NCI-H82 (cell line): ENCODE data around the gene MIDN.
A peak's percentile ranks its signal among the peaks of the same experiment; 100 is the strongest.

Experiments
- DNase-seq: peaks from one replicate; lab custom pipeline; 2025; lab: John Stamatoyannopoulos, UW

The MIDN gene

DNA sequence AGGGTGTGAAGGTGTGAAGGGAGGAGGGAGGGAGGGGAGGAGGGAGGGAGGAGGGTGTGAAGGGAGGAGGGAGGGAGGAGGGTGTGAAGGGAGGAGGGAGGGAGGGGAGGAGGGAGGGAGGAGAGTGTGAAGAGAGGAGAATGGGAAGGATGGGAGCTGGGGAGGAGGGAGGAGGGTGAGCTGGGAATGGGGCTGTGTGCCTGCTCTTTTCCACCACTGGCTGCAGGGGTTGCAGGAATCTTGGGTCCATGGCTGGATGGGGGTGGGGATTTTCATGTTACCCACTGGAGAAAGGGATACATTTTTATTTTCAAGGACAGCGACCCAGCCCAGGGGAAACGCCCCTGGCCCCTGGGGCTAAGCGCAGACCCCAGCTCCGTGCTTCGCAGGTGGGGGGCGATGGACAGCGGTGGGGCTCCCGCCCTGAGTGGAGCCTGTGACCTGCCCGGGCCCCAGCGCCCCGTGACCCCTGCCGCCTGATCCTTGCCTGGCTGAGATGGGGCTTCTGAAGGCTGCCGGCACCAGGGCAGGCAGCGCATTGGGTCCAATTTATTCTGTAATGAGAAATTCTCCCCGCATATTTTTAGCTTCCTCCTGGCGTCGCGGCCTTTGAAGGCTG, 34.3 kb downstream of the MIDN start:
- peak; percentile 22 for DNase-seq

DNA sequence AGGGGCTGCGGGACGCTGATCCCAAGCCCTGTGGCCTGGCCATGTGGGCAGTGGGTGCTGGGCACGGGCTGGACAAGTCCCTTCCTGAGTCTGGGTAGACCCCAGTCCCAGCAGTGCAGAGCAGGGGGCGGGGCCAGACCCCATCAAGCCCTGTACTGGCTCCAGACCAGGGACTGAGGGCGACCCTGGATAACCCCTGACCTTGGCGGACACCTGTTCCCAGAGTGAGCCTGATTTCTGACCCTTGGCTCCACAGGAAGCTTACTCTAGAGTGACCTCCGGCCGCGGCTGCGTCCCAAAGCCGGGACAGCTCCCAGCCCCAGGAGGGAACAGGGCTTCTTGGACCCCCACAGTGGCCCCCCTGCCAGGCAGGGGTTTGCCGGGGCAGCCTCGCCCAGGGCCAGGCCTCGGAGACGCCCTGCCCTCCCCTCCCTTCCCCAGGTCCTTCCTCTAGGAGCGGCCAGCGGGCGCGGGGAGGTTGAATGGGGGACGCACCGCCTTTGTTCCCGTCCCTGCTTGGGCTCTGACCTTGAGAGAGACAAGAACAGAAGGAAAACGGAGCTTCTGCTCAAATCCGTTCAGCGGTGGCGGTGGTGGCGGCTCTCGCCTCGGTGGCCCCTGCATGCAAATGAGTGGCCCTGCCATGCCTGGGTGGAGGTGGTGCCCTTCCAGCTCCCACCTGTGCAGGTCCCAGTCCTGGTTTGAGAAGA, 35.0 kb downstream of the MIDN start:
- no peak for DNase-seq

DNA sequence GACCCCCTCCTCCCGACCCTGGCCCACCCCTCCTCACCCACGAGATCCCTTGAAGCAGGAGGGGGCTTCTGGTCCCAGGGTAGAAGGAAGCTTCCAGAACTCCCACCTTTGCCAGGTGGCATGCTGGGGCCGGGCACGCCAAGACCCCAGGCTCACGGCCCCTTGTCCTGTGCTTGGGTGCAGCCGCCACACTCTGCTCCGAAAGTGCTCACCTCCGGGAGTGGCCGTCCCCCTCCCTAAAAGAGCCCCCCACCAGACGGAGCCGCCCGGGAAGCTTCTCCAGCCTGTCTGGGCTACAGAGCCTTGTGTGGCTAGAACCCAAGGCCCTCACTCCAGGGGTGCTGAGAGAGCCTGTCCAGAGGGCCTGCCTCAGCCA, 35.5 kb downstream of the MIDN start:
- DNase-seq, result no peak

DNA sequence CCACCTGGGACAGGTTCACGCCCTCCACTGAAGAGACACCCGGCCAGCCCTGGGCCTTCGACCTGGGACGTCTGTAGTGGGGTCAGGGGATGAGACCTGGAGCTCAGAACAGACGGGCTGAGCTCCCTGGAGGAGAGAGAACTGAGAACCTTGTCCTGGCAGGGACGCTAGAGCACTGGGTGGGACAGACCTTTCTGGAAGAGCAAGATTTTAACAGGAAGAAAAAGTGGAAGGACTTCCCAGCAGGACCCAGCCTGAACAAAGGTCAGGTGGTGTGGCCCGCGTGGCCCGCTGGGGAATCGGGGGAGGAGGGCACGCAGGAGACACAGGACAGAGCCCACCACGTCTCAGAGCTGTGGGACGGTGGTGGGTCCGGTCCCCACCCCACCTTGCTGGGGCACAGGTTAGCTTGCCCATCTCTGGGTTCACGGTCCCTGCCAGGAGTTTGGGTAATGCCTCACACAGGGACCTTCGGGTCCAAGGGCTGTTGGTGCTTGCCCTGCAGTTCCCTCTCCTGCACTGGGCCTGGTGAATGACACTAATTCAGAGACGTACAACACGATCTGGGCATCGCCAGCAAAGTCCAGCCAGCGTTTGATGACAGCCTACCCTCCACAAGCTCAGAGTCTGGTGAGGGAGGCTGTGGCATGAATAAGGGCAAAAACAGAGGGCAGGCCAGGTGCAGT, 36.1 kb downstream of the MIDN start:
- DNase-seq, result no peak

DNA sequence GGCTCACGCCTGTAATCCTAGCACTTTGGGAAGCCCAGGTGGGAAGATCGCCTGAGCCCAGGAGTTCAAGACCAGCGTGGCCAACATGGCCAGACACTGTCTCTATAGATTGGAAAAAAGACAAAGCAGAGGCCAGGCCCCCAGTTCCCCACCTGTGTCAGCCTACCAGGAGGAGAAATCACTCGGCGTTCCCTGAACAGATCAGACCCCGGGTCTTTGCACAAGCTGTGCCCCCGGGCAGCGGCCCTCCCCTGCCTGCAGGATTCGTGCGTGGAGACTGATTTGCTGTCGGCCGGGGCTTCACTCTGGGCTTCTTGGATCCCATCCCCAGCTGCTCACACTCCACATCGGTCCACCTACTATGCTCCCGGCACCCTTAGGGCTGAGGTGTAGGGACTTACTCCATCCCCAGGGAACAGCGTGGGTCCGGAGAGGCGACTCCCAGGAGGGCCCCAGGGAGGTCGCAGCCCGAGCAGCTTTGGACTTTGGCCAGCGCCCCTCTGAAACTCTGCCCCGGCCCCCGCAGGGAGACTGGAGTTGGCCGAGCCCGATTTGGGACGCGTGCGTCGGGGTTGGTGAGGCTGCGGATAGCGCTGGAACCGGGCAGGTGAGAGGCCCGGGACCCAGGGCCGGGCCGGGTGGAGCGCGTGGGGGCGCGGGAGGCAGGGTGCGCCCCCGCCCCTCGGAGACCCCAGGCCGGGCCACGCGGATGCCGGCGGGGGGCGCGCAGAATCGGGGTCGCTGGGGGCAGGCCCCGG, 36.8 kb downstream of the MIDN start:
- DNase-seq, result no peak

DNA sequence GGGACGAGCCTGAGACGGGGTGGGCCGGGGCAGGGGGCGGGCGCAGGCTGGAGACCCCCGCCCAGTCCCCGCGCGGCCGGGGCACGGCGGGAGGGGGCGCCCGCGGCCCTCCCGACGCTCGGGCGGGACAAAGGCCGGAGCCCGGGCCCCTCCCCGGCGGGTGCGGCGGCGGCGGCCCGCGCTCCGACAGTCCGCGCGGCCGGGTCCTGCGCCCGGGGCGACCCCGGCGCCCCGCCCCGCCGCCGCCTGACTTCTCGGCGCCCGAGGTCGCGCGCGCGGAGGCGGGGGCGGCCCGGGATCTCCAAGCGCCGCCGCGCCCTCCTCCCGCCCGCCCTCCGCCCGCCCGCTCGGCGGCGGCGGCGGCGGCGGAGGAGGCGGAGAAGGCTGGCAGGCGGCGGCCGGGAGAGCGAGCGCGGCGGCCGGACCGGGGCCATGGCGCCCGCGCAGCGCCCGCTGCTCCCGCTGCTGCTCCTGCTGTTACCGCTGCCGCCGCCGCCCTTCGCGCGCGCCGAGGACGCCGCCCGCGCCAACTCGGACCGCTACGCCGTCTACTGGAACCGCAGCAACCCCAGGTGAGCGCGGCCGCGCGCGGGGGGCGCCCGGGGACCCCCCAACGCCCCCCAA, 37.5 kb downstream of the MIDN start, which contains the start of gene EFNA2:
Gene EFNA2, plus strand, starts transcription at position 137 of the 624 bp plus-strand sequence. Its CDS starts 296 bp downstream, at position 433.
- no peak for DNase-seq

DNA sequence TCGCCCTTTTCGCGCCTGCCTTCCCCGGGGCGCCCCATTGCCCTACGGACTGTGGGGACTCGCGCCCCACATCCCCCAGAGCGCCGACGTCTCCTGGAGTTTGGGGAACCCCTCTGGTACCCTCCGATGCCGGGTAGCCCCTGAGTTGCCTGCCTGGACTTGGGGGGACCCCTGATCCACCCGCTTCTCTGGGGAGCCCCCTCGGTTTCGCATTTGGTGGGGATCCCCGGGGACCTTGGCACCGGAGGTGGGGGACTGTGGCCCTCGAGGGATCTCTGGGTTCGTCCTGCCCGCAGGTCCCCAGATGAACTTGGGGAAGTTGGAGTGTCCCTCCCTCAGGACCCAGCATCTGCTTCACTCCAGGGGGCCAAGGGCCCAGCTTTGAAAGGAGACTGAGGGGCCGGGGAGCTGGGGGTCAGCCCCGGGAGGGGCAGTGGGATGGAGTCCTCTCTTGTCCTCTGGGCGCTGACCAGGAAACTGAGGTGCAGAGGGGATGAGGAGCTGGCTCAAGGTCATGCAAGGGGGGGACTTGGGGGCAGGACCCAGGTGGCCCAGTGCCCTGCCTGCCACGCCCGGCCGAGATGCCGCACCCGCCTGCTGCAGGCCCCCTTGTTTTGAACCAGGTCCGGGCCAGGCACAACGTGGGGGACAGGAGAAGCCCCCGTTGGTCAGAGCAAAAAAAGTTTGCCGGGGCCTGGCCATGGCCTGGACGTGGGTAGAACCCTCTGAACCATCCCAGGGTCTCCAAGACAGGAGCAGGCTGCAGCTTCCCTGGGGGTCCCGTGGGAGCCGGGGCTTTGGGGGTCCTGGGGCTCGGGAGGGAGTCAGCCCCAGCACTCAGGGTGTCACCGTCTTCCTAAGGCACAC, 38.3 kb downstream of the MIDN start:
- no peak for DNase-seq

DNA sequence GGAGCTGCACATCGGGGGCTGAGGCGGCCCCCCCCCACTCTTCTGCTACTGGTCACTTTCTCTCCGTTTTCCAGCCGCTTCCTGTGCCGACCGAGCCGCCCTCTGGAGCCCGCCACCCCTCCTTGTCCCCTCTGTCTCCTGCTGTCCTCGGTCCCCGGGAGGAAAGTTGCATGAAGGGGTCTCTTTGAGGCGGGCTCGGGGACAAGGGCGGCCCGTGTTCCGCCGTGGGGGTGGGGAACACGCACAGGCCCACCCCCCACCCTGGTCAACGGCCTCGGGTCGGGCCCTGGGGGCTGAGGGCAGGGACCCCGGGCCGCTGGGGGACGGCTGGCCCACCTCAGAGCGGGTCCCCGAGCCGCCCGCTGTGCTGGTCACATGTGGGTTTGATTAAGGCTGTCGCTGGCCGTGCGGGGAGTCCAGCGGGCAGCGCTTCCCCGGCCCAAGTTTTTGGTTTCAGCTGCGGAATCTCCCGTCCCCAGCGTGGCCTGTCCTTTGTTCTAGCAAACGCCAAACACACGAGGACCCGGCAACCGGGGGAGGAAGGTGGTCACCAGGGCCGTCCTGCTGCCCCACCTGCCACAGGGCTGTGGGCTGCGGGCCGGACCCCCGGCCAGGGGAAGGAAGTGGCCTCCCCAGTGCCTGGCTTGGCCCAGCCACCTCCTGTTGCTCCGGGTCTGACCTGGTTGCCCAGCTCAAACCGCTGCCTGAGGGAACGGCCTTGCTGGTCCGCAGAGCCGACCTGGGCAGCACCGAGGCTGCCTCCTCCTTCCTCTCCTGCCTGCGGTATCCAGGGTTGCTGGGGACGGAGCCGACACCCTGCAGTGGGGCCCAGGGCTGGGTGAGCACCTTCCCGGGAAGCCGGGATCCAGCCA, 39.2 kb downstream of the MIDN start:
- DNase-seq, result no peak

DNA sequence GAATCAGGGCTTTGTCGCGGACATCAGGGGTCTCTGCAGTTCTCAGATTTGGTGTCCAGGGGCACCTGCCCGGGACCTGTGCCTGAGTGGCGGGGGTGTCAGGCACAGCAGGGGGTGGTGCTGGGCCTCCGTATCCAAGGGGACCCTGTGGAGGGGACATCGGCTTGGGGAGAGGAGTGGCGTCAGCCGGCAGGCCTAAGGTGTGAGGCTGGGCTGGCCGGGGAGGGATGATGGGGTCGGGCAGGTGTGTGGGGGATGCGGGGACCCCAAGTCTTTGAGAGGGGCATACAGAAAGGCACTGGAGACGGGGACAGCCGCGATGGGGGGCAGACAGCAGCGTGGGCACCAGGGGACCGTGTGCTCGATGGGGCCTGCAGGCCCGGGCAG, 39.8 kb downstream of the MIDN start:
- no peak for DNase-seq

DNA sequence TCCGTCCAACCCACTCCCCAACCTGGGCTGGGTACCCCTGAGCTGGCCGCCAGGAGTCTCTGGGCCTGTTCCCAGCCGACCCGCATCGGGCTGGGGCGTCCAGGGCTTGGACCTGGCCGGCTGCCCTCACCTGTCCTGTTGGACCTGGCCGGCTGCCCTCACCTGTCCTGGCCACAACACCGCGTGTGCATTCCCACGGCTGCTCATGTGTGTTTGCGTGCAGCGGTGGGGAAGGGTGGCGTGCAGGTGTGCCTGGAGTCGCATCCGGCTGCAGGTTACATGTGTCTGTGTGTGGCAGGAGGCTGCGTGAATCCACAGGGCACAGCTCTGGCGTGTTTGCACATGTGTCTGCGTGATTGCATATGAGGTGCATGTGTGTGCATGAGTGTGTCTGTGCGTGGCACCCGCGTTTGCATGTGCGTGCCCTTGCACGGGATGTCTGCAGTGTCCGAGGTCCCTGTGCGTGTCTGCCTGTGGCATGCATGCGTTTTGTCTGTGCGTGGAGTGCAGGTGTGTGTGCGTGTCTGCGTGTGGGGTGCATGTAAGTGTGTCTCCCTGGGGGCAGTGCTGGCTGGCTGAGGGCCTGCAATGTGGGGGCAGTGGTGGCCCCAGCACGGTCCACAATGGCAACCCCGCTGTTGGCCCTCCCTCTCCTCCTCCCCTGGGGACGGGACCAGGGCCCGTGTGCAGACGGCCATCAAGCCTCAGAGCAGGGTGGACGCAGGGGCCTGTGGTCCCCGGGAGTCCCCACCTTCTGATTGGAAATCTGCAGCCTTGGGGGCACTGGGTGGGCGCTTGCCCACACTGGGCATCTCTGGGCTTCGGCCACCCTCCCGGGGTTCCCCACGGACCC, 40.7 kb downstream of the MIDN start:
- no peak for DNase-seq

DNA sequence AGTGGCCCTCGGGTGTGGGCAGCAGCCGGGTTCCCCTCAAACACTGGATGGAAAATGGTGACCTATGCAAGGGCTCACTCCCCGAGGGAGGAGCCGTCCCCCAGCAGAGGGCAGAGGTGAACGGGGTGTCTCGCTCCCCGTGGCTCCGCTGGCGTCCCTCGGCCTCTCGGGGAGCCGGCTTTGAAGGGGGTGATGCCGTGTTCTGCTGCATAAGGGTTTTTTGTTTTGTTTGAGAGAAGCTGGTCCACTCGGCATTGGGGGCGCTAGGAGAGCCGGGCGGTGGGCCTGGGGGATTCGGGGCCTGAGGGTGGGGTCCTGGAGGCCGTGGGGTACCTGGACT, 41.3 kb downstream of the MIDN start:
- no peak for DNase-seq

DNA sequence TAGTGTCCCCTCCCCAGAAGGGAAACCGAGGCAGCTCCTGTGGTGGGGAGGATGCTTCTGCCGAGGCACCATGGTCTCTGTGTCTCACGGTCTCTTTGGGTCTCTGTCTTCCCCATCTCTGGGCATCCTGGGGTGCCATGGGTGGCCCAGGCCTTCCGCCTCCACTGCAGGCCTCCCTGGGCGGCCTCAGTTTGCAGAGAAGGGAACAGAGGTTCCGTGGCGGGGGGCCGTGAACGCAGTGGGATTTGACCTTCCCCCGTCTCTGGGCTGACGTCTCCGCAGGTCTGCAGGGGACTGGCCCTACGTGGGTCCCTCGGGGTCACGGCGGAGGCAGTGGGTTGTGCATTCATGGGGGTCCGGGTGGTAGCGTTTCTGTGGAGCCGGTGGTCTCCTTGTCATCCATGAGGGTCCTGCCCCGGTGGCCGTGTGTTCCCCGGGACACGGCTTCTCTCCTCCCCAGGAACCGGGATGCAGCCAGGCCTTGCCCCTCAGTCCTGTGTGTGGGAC, 41.9 kb downstream of the MIDN start:
- DNase-seq, result no peak

DNA sequence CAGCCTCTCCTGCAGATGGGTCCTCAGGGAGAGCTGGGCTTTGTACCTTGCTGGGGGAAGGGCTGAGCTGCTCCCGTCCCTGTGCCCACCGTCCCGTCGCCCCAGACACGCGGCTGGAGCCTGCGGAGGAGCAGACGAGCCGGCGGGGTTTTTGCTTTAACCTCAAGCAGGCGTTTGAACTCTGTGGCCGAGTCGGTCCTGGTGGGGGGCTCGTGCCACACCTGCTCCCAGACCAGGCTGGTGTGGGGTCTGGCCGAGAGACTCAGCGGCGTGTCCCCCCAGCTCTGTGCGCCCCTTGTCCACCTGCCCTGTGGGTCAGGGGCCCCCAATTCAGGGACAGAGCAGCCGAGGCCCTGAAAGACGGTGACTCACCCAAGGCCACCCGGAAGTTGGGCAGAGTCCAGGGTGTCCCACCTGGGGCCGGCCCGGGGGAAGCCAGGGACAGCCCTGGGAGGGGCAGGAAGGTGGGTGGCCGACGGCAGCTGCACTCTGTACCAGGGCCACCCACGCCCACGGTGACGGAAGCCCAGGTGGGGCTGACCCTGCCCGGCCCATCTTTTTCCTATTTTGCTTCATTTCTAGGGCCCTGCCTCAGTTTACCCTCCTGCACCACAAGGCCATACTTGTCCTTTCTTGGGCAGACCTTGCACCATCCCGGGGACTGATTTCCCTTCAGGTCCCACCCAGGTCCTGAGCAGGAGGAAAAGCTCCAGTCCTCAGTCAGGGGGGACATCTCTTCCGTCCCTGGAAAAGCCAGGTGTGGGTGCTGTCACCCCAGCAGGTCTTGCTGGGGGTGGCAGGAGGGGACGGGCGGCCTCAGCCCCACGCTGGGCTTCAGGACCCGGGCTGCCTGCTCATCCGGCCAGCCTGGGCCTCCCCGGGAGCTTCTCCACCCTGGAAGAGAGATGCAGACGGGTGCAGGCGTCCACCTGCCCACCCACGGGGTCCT, 42.6 kb downstream of the MIDN start:
- DNase-seq, result no peak

DNA sequence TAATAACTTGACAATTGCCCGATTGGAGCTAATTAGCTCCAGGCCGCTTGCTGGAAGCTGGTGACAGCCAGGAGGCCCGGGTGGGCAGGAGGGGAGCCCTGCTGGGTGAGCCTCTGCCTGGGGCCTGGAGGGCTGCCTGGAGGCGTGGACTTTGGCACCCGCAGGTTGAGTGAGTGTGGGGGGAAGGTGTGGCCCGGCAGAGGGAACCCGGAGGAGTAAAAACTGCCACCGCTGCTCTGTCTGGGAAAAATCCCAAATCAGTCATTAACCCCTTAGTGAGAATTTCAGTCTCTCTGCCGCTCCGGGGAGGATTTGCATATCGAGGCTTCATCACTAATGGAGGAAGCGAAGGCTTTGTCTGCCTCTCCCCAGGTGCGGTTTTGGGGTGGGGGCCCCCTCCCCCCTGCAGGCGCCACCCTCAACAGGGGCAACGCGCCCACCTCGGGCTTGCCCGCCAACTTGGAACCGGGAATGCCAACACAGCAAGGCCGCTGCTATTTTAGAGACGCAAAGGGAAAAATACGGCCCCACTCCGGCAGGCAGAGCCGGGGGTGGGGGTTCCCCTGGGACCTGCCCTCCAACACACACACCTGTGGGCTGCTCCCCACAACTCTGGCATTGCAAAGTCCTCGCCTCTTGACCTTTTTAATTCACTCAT, 43.5 kb downstream of the MIDN start:
- no peak for DNase-seq

DNA sequence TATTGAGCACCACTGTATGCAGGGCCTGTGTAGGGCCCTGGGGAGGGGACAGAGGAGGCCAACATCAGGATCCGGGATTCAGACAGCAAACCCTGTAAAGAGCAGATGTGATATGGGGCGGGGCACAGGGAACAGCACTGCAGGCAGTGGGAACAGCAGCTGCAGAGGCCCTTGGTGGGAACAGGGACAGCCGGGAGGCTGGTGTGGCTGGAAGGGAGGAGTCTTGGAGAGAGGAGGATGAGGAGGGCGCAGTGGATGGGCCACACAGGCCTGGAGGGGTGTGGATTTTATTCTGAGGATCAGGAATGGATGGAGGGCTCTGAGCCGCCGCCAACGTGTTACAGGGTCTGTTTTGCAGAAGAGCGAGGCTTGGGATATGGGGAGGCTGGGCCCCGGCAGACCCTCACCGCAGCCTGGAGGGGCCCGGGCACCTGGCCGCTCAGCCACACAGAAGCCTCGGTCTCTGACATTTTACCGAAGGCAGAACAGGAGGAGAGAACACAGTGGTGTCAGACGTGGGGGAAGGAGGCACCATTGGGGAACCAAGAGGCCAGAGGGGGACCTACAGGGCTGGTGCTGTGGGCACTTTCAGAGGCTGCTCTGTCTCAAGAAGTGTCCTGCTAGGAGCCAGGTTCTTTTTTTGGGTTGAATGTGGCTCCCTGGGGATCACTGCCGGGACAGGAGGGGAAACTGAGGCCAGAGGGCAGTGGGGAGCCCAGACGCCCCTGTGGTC, 44.2 kb downstream of the MIDN start:
- no peak for DNase-seq

DNA sequence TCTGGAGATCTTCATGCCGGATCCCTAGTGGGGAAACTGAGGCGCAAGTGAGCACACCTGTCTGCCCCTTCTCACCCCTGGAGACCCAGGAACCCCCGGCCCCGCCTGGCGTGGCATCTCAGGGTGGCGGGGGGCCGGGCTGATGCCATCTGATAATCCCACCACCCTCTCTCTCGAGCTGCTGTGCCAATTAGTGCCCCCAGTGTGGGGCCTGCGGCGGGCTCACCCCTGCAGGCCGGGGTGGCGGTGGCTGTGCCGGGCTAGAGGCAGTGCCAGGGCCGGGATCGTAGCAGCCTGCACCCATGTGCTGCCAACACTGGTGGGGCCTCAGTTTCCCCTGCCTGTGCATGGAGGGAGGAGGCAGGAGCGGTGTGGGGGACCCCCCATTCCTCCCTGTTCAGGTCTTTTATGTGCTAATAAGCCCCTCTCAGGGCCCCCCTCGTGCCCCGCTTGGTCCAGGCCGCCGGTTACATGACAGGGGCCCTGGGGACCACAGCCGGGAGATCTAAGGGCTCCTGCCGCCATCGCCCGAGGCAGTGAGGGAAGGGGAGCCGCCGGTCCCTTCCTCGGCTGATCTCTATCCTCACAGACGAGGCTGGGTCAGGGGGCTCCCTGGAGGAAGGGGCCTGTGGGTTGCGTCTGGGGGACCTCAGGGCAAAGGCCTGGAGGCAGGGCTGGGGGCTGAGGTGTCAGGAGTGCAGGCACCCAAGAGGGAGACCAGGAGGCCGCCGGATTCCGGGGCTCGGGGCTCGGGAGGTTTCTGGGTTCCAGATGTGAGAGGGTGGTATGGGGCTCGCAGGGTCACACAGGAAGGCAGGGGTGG, 45.6 kb downstream of the MIDN start:
- no peak for DNase-seq
